ENCODE measurements around the gene TCEA2. TPM values are rescaled to one million over a fixed set of nuclear protein-coding genes. Genes with fewer than 3 reads are reported as not detected.

The TCEA2 gene
- total and polyA plus RNA-seq, 9 of the 15 experiments (the other 6 are each of a cell fraction or from before 2014, with no cell fraction given) = 1.4 to 28.7 (median 5.4) TPM

GRCh38 chr20:64080013-64080812 is 17.2 kb downstream of the TCEA2 start, which contains the start of gene OPRL1 (continued):
- TF ChIP-seq MGA (IDR thresholded peaks at IDR 0.05) (no peak), ZNF79 (CRISPR knock-in tag; IDR thresholded peaks at IDR 0.05; ENCODE audit: low read depth) (no peak), SMARCC2 (IDR thresholded peaks at IDR 0.05; ENCODE audit: low read depth) (no peak), RAD51 (IDR thresholded peaks at IDR 0.05; ENCODE audit: borderline replicate concordance, low read depth) (no peak), ZNF707 (CRISPR knock-in tag; conservative IDR thresholded peaks at IDR 0.05) (no peak), ZBTB33 (CRISPR knock-in tag; IDR thresholded peaks at IDR 0.05) (no peak), FOXJ2 (tag; IDR thresholded peaks at IDR 0.05) (no peak), ERF (CRISPR knock-in tag; IDR thresholded peaks at IDR 0.05) (no peak), PTBP1 (IDR thresholded peaks at IDR 0.05; ENCODE audit: low read depth, low read length) (no peak), CHCHD3 (CRISPR knock-in tag; IDR thresholded peaks at IDR 0.05) (no peak)
